ENCODE measurements around the gene OS9. TPM values are rescaled to one million over a fixed set of nuclear protein-coding genes. Genes with fewer than 3 reads are reported as not detected.

The OS9 gene
- total and polyA plus RNA-seq, 9 of the 15 experiments (the other 6 are each of a cell fraction or from before 2014, with no cell fraction given) = 4.6 to 105 (median 89.5) TPM

DNA sequence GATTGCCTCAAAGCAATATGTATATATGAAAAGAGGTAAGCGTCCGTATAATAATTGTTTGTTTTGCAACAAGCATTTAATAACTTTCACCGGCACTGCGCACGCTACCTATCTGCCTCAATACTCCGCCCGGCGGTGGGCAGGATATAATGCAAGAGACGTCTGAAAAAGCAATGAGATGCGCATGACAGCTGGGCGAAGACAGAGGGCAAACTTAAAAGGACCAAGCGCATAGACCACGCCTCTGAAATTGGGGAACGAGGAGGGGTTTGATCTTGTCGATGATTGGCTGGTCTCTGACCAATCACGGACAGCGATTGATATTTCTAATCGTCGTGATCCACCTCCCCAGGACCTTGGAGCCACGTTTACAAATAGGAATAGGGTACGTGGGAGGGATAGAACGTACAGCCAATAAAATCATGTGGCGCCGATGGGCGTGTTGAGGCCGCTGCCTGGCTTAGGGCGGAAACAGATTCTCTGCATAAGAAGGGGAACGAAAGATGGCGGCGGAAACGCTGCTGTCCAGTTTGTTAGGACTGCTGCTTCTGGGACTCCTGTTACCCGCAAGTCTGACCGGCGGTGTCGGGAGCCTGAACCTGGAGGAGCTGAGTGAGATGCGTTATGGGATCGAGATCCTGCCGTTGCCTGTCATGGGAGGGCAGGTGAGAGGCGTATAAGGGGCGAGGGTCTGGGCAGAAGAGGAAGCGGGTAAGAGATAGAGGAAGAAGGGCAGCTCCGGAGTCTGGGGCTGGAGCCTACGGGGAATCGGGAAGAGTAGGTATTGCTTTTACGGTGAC is at the start of gene OS9 (continued):
- TF ChIP-seq HIVEP1 (CRISPR knock-in tag; IDR thresholded peaks at IDR 0.05) (no peak), ZMIZ1 (IDR thresholded peaks at IDR 0.05; ENCODE audit: low read depth in 2 of 2, low read length in 2 of 2) (0 out of 4 replicates have a peak, but pooled peaks of 1 of the 2 experiments have one; percentile 8), TARDBP (IDR thresholded peaks at IDR 0.05) (no peak), SMARCE1 (IDR thresholded peaks at IDR 0.05) (no peak), ZKSCAN3 (CRISPR knock-in tag; IDR thresholded peaks at IDR 0.05) (no peak), MCM5 (IDR thresholded peaks at IDR 0.05; ENCODE audit: low read depth) (no peak), TAF9B (IDR thresholded peaks at IDR 0.05; ENCODE audit: partially characterized antibody) (peak; percentile 81), GABPB1 (CRISPR knock-in tag; IDR thresholded peaks at IDR 0.05) (peak; percentile 71; the same call in 1 of the 2 replicates), GMEB1 (CRISPR knock-in tag; IDR thresholded peaks at IDR 0.05) (peak; percentile 89), GABPB2 (CRISPR knock-in tag; conservative IDR thresholded peaks at IDR 0.05) (no peak), NR2C2 (CRISPR knock-in tag; IDR thresholded peaks at IDR 0.05) (no peak), NR2C2 (tag; IDR thresholded peaks at IDR 0.05) (no peak; the same call in 1 of the 2 replicates), COPS2 (conservative IDR thresholded peaks at IDR 0.05) (no peak), HES1 (IDR thresholded peaks at IDR 0.05; ENCODE audit: low read depth) (no peak), HNRNPK (IDR thresholded peaks at IDR 0.05; ENCODE audit: low read depth, low read length, poor library complexity, severe bottlenecking) (no peak), GTF2F1 (IDR thresholded peaks at IDR 0.05; ENCODE audit: low read depth, low read length) (no peak), YY1 (IDR thresholded peaks at IDR 0.05; ENCODE audit: borderline replicate concordance in 1 of 3, control insufficient read depth in 1 of 3, extremely low read depth in 1 of 3, insufficient read depth in 3 of 3, insufficient read length in 1 of 3, insufficient replicate concordance in 2 of 3, low read depth in 1 of 3, low read length in 2 of 3) (peak; percentile 65 to 95 (median 92)), PCBP2 (IDR thresholded peaks at IDR 0.05; ENCODE audit: low read depth, low read length, poor library complexity, severe bottlenecking) (no peak), NFXL1 (CRISPR knock-in tag; IDR thresholded peaks at IDR 0.05) (no peak), SMAD1 (IDR thresholded peaks at IDR 0.05; ENCODE audit: low read depth, low read length, partially characterized antibody) (peak; percentile 75), SIRT6 (IDR thresholded peaks at IDR 0.05; ENCODE audit: low read depth, low read length) (no peak), CSDE1 (IDR thresholded peaks at IDR 0.05) (peak in 1 of 2 experiments; percentile 69; a peak in 1 of 4 replicates), MTF1 (CRISPR knock-in tag; IDR thresholded peaks at IDR 0.05; ENCODE audit: borderline replicate concordance) (no peak), PHB (CRISPR knock-in tag; IDR thresholded peaks at IDR 0.05) (no peak)
